NK-92 treated with Interleukin-12 subunit alpha and Interleukin-12 subunit beta, amount 100 ng/mL, for 24 hours (cell line): Measurements from ENCODE around the gene CTTN.
"Not testable (repeated sequence)": the region's sequence is repeated elsewhere in the genome, so short reads cannot be mapped to it uniquely, and the experiment has no call there.

ENCODE experiments used
- DNase-seq: peaks from one replicate; lab custom pipeline; 2025; lab: John Stamatoyannopoulos, UW

Gene CTTN

DNA sequence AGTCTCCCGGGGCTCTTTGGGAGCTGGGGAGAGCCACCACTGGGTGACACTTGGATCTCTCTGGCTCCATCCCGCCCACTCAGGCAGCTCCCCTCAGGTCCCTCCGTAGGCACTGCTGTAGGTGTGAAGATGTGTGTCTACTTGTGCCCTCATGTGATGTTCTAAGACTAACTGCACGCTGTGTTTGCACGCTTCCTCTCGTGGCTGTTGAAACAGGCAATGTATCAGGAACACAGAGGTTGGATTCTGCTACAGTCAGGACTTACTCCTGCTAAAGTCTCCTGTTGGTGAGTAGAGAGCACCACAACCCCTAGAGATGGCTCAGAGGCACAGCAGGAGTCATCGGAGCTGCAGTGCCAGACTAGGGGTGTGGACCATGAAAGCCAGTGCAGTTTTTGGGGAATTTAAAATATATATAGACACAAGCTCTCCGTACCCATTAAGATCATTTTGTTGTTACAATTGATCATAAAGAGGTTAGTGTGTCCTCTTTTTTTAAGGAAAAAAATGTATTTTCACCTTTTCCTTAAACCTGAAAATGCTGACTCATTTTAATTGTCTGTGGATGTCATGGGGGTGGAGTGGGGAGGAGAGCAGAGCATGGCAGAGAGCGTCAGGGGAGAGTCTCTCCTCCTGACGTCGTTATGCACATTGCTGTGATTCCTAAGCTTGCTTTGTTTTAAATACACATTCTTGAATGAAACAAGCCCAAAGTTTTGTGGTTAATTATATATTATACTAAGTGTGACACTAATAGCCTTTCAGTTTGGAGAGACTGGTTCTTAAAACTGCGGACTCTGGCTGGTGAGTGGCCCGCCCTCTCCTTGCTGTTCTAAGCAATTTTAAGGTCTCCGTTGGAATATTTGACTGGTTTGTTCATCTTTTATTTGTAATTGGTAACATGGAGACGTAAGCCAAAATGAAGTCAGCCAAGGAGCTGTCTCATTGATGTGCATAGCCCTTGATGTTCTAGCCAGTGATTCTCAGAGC, 16.2 kb upstream of the CTTN start:
- DNase-seq = no peak

DNA sequence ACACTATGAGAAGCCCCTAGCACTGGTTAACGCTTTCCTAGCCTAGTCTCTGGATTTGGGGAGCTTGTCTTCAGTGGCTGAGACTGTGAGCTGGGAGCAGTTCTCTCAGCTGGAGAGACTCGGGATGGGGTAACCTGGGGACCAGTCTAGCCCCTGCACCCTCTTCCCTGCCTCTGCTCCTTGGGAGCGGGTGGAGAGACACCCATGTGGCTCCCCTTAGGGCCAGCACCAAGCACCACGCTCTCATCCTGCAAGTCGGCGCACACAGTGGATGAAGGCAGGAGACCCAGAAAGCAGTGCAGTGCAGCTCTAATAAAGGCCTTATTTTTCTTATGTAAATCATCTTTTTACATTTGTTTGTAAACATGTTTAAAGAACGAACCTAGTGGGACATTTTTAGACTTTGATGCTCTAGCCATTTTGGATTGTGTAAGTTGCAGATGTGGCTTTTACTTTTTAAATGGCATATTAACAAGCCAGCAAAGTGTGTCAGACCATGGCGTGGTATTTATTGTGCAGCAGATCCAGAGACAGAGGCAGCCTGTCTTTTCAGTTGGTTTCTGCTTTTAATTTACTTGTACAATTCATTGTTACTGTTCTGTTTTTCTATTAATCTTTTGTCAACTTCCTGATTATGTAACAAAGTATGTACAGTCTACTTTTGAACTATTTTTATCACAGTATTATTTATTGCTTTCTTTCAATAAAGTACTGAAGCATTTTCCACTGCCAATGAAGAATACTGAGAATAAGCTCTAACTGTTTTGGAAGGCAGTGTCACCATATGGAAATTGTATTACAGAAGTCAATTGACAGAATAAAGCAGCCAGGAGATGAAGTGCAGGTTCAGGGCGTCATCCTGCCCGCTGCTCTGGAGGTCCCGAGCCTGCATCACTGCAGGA, 14.4 kb upstream of the CTTN start:
- no peak for DNase-seq

DNA sequence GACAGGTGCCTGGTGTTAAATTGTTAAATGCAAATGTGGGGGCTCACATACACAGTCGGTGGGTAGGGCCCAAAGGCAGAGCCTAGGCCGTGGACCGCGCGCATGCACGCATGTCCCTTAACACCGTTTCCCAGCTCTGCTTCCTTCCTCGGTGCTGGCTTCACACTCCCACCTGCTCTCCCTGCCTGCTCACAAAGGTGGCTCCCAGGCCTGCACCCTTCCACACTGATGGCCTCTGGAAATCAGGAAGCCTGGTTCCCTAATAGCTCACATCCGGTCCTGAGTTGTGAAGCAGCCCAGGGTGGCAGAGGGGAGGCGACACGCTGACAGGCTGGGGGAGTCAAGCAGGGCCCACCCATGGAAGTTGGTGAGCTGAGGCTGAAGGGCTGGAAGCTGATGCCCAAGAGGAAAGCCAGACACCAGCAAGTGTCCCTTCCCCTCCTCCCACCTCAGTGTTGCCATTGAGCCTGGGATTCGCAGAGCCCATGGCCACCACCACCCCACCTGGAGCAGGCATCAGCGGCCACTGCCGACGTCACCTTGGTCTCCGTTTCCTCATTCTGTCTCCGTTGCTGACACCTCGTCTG, 13.7 kb upstream of the CTTN start:
- DNase-seq = no peak

DNA sequence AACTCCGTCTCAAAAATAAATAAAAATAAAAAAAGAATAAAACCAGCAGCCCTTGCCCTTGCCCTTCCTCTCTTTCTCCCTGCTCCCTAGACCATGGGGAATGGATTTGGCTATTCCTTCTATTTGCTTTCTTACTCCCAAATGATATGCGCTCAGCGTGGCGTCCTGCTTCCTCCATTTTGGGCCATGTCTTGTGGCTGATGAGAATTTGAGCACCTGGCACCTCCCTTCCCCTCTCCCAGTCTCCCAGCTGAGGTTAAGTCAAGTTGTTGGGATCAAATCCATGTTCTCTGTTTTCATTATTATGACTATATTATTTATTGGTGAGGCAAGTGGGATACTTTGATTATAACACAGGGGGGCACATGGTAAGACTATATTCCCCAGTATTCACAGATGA, 10.8 kb upstream of the CTTN start:
- DNase-seq = no peak

DNA sequence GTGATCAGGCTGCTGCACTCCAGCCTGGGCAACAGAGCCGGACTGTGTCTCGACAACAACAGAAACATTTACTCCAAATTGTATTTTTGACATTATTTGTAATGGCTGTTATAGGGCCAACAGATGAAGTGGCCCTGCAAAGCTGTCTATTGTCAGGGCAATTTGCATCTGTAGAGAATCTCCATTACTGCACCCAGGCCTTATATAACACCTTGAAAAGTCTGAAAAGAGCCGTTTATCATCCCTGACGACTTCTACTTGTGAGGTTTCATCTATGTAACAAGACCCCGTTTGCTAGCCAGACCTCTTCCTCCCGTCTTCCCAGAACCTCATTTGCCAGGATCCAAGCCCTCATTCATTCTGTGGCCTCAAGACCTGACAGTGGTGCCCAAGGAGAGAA, 9.1 kb upstream of the CTTN start:
- DNase-seq = no peak

DNA sequence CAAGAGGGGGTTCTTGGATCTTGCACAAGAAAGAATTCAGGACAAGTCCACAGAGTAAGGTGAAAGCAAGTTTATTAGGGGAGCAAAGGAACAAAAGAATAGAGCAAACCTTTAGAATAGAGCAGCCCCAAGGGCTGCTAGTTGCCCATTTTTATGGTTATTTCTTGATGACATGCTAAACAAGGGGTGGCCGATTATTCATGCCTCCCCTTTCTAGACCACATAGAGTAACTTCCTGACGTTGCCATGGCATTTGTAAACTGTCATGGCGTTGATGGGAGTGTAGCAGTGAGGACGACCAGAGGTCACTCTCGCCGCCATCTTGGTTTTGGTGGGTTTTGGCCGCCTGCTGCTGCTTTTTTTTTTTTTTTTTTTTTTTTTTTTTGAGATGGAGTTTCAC, 7.4 kb upstream of the CTTN start:
- DNase-seq = not testable (repeated sequence)

DNA sequence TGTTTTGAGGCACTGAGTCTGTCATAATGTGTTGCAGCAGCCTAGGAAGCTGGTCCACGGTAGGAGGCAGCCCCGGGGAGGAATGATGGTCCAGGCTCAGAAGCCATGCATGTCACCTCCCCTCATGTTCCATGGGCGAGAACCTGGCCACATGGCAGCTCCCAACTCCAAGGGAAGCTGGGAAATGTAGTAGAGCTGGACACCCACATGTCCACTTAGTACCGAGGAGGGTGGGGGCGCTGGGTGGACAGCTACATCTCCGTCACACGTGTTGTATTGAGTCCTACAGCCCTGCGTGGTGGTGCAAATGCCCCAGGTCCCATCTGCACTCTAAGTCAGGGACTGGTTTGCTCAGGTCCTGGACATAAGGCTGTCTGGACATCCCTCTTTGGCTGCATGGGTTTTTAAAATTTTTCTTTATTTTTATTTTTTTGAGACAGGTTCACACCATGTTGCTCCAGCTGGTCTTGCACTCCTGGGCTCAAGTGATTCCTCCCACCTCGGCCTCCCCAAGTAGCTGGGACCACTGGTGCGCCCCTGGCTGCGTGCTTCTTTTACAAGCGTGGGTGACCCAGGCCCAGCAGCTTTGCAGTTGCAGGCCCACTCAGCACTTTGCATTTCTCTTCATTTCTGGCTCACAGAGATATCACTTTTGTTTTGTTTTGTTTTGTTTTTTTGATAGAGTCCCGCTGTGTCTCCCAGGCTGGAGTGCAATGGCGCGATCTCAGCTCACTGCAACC, 3.9 kb upstream of the CTTN start:
- no peak for DNase-seq

DNA sequence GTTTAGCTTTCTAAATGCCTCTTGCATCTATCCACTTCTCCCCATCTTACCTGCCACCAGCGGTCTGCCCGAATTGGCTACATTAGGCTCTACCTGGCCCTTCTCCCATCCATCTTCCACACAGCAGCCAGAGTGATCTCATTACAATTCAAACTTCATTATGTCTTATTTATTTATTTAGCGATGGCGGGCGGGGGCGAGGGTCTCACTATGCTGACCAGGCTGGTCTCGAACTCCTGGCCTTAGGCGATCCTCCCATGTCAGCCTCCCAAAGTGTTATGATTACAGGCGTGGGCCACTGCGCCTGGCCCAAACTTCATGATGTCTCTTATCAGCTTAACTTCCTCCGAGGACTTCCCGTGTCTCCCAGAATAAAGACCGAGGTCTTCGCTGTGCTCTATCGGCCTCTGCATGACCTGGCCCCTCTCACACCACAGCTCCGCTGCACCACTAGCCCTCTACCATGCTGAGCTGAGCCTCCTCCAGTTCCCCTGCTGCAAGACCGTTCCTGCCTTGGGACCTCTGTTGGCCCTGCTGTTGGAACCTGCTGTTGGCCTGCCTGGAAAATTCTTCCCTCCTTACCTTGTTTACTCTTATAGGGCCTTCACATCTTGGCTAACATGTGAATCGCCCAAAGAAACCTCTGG, 870 bp upstream of the CTTN start:
- DNase-seq = no peak

DNA sequence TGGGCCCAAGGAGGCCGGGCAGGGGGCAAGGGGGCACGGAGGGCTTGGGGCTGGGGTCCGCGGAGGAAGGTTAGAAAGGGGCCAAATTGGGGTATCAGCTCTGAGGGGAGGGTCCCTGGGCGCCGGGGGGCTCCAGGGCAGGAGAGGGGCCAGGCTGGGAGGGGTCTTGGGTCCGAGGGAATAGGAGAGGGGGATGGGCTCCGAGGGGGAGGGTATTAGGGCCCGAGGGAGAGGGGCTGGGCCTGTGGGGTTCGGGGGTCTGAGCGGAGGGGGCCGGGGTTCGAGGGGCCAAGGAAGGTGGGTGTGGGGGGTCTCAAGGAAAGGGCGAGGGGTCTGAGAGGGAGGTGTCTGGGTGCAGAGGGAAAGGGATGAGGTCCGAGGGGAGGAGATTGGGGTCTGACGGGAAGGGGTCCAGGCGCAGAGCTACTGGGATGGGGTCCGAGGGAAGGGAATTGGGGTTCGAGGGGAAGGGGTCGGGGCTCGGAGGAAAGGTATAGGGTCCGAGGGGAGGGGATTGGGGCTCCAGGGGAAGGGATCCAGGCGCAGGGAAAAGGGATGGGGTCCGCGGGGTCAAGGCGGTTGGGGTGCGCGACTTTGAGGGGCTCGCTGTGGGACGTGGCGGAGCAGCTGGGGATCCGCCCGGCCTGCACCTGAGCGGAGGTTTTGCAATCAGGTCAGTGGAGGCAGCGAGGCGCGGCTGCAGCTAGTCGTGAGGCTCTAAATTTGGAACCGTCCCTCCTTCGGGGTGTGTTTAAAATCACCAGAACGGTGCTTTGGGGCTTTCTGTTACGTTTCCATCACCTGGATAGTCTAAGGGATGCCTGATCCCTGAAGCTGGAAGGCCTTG, 728 bp downstream of the CTTN start:
- DNase-seq = no peak

DNA sequence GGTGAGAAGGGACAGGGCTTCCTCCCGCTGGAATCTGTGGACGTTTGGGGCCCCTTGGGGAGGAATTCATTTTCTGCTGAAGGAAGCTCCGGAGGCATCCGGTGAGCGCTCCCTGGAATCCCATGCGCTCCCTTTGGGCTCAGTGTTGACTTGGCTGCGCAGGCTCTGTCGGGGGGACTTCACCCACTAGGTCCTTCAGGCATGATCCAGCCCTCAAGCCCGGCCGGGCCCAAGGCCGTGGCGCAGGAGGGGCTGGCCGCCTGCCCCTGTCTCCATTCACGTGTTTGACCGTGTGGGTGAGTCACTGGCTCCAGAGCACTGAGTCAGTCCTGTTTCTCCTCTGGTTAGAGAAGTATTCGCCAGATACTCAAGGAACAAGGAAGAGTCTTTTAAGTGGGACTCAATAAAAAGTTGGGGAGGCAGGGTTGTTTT, 1.4 kb downstream of the CTTN start:
- DNase-seq = no peak

DNA sequence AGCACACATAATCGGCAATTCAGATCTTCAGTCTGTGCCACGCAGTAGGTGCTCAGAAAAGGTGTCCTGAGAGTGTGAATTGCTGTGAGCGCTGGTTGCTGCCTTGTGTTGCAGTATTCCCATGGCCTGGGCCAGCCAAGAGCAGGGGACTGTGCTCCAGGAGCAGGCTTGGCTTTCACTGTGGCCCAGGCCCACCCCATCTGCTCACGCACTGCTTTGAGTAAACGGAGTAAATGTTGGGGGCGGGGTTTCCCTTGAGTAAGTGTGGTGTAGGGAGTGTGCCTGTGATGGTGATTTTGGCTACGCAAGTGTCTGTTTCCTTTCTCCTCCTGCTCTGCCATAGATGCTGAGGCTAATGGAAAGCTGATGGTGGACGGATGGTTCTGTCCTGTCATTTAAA, 2.3 kb downstream of the CTTN start:
- no peak for DNase-seq

DNA sequence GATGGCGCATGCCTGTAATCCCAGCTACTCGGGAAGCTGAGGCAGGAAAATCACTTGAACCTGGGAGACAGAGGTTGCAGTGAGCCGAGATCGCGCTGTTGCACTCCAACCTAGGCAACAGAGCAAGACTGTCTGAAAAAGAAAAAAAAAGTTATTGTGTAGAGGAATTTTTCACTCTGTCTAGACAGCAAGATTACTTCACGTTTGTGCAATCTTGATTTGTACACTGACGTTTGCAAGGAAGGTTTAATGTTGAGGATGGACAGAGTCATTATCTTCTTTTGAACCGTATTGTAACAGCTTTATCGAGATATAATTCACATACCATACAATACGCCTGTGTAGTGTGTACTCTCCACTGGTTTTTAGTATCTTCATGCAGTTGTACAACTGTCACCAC, 3.7 kb downstream of the CTTN start:
- no peak for DNase-seq

DNA sequence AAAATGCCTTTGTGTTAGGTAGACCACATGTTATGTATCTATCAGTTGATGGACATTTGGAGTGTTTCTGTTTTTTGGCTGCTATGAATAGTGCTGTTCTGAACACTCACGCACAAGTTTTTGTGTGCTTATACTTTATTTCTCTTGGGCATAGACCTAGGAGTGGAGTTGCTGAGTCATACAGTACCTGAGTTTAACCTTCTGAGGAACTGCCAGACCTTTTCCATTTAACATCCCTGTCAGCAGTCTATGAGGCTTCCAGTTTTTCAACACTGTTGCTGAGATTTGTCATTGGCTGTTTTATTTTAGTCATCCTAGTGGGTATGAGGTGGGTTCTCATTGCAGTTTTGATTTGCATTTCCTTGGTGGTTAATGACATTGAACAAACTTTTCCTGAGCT, 4.4 kb downstream of the CTTN start:
- DNase-seq = no peak

DNA sequence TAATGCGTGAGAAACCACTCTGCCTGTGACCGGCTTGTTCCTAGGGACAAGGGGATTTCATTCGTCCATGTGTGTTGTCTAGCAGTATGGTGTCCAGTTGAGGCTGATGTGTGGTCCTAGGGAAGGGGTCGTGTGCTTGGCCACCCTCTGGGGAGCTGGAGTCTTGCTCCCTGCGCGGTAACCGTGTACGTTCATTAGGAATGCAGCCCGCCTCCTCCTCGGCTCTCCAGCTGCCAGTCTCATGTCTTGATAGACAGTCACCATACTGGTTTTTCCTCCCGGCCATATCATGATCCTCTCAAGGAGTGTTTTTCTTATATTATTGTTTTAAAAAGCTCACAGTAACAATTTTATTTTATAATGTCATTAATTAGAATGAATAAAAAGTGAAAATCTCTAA, 5.9 kb downstream of the CTTN start:
- DNase-seq = no peak

DNA sequence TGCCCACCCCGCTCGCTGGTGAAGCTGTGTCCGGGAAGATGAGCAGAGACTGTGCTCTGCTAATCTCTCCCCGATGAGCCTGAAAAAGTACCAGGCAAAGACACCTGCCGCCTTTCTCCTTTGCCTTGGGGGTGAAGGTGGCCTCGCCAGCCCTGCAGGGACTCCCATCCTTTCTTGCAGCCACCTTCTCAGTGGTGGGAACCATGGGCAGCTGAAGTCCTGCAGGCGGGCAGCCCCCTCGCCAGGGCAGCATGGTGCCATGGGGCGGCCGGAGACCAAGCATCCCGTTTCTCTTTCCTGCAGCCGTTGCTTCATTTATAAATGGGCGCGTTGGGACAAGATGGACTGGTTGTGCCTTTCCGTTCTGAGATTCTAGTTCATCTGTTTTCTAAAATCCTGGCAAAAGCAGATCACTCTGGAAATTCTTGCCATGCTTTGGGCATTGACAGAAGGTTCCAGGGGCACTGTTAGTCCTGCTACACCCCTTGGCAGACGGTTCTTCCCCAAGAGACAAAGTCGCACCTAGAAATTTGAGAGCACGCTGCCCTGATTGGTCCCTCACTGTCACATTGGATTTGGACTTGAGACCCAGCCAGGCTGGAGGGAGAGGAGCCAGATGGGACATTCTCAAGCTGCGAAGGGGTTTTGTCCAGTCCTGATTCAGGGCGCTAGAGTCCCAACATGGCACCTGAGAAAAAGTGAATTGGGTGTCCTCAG, 7.5 kb downstream of the CTTN start:
- DNase-seq = no peak

DNA sequence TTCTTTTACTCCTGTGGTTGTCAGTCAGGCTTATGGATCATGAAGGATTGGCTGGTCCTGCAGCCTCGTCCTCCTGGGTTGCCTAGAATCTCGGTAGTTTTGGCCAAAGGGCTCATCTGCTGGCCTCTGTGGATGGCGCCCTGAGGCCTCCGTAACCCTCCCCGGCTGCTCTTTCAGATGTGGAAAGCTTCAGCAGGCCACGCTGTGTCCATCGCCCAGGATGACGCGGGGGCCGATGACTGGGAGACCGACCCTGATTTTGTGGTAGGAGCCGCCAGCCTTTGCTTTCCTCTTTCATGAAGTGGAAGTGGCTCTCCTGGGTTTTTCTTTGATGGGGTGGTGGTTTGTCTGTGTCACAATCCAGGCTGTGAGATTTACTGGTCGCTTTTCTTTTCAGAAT, 8.8 kb downstream of the CTTN start:
- DNase-seq = no peak

DNA sequence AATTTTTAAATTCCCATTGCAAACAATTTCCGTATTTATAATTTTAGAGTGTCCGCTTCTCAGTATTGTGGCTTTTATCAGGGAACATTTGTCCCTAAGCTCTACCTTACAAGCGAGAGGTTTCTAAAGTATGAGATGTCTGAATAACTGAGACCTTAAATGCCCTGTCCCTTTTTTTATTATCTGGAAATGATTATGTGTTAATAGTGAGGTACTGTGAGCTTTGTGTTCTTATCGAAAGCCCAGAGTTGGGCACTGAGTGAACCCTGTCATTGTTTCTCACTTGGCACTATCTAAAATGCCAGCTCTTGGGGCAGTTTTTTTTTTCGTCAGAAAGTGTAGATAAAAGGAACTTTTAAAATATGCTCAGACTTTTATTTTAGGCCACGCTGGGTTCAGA, 9.5 kb downstream of the CTTN start:
- no peak for DNase-seq

DNA sequence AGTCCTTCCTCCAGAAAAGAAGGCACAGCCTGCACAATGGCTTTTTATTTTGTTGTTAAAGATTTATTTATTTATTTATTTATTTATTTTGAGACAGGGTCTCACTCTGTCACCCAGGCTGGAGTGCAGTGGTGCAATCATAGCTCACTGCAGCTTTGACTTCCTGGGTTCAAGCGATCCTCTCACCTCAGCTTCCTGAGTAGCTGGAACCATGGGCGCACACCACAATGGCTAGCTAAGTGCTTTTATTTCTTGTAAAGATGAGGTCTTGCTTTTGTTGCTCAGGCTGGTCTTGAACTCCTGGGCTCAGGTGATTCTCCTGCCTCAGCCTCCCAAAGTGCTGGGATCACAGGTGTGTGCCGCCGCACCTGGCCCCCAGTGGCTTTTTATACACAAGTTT, 10.0 kb downstream of the CTTN start:
- not testable (repeated sequence) for DNase-seq

DNA sequence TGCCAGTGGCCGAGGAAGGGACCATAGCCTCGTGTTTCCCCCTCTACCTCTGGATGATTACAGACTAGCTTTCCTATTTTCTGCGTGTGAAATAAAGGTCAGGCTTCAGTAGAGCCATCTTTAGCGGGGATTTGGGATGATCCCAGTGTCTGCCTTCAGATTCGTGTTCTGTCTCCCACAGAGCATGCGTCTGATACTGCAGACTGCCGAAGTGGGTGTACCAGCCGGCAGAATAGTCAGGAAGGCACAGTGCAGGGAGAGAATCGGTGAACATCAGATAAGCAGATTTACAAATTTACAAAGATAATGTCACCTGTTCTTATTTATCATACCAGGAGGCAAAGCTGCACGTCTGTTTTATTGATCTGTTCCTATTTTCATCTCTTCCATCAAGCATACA, 11.1 kb downstream of the CTTN start:
- DNase-seq = no peak

DNA sequence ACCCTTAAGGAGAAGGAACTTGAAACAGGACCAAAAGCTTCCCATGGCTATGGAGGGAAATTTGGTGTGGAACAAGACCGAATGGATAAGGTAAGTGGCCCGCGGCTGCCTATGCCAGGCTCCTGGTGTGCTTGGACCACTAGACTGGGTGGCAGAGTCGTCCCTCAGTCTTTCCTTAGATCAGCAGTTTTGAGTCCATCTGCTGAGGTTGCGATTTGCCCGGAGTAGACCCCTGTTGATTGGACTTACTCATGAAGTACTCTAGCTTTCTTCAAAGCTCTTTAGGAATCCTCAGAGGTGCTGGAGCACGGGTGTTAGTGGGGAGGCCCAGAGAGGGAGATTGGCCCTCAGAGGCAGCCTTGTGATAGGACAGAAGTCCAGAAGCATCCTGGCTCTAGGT, 11.5 kb downstream of the CTTN start:
- DNase-seq = no peak
